H1 (cell line): ENCODE measurements around the gene SEMA6A. TPM values are rescaled to one million over a fixed set of nuclear protein-coding genes. Genes with fewer than 3 reads are reported as not detected.

ENCODE experiments used
- CBX5 ChIP-seq: fragments of 300-800, 300-1000 bp; sonication (generic); IDR thresholded peaks from 2 replicates; pipeline ENCODE4 v1.7.1; 2016; ENCODE audit warnings: antibody characterized with exemption, low read length, low read depth
- CHD7 ChIP-seq: fragments of 300-600 bp; sonication (generic); IDR thresholded peaks from 2 replicates; pipeline ENCODE4 v1.7.1; 2012; ENCODE audit warnings: low read length, moderate library complexity, mild to moderate bottlenecking, inconsistent platforms; ENCODE audit not compliant: insufficient replicate concordance
- KDM4A ChIP-seq: IDR thresholded peaks from one replicate; pipeline ENCODE4 v1.7.1; 2012; ENCODE audit warnings: low read depth, mild to moderate bottlenecking, moderate library complexity, low read length, inconsistent platforms; ENCODE audit not compliant: severe bottlenecking
- PHF8 ChIP-seq: fragments of 200-600 bp; sonication (generic); conservative IDR thresholded peaks from 2 replicates; pipeline ENCODE4 v1.7.1; 2012; ENCODE audit warnings: low read depth, mild to moderate bottlenecking, inconsistent platforms, low read length, moderate library complexity
- POLR2A ChIP-seq, 2 experiments: IDR thresholded peaks; 1 replicate in 1 of 2; 2 replicates in 1 of 2; pipeline ENCODE4 v1.6.1; 2011; ENCODE audit warnings: low read depth in 2 of 2, low read length in 2 of 2, mild to moderate bottlenecking in 2 of 2; ENCODE audit errors: control extremely low read depth in 1 of 2
- RBBP5 ChIP-seq: IDR thresholded peaks from 2 replicates; pipeline ENCODE4 v1.7.1; 2012; ENCODE audit warnings: low read depth, mild to moderate bottlenecking, inconsistent platforms, low read length, moderate library complexity, borderline replicate concordance
- SIN3A ChIP-seq, 2 experiments: IDR thresholded peaks in 1 of 2; conservative IDR thresholded peaks in 1 of 2; 2 replicates each; pipeline ENCODE4 v1.6.1; 2011 to 2012; ENCODE audit warnings: low read length in 2 of 2, improper control_type of control experiment in 1 of 2, low read depth in 1 of 2, mild to moderate bottlenecking in 1 of 2
- SP4 ChIP-seq: IDR thresholded peaks from 2 replicates; pipeline ENCODE4 v1.6.1; 2012; ENCODE audit warnings: low read length, inconsistent platforms
- TAF1 ChIP-seq: IDR thresholded peaks from 2 replicates; pipeline ENCODE4 v1.6.1; 2011; ENCODE audit warnings: mild to moderate bottlenecking, low read depth, low read length
- polyA plus RNA-seq, 7 experiments: library from polyadenylated mRNA; depleted of rRNA in 3 of 7; stranded (reverse) in 5 of 7; unstranded in 2 of 7; fragments of >200 nt in 5 of 7; fragments of 200-250 nt in 2 of 7; gene quantifications; 1 replicate in 5 of 7; 2 replicates in 1 of 7; 4 replicates in 1 of 7; pipeline versions ENCODE4 v1.2.1 to v1.2.3, GENCODE V29; 2011 to 2013; ENCODE audit warnings: missing spikeins in 2 of 7, mixed read lengths in 2 of 7
- total RNA-seq: library from RNA; stranded (reverse); fragmentation: NEBNext Ultra II Directional; extraction: Animal tissue kit (Norgen Biotek cat#: 25700); gene quantifications from 2 replicates; pipeline ENCODE4 v1.2.1, GENCODE V29; 2021

The SEMA6A gene
- total and polyA plus RNA-seq, 2 of the 8 experiments (the other 6 are each of a cell fraction or from before 2014, with no cell fraction given), result 78.3 to 277 TPM

- TF ChIP-seq CHD7 (no peak), RBBP5 (0 out of 2 replicates have a peak, but pooled peaks have one; percentile 9), CBX5 (no peak), SIN3A (conservative IDR thresholded peaks at IDR 0.05 in 1 of 2, IDR thresholded peaks at IDR 0.05 in 1 of 2; ENCODE audit: low read depth in 1 of 2, low read length in 2 of 2) (0 out of 4 replicates have a peak, but pooled peaks of 1 of the 2 experiments have one; percentile 61), POLR2A (IDR thresholded peaks at IDR 0.05; ENCODE audit: control extremely low read depth in 1 of 2, low read depth in 2 of 2, low read length in 2 of 2) (0 out of 3 replicates have a peak, but pooled peaks of 1 of the 2 experiments have one; percentile 14), SP4 (no peak), KDM4A (peak; percentile 30), TAF1 (peak; percentile 15; the same call in 1 of the 2 replicates), PHF8 (0 out of 2 replicates have a peak, but pooled peaks have one; percentile 26)
Observed at GRCh38 chr5:116573279-116573701, 1.3 kb downstream of the SEMA6A start (continued).
